ENCODE results near the gene PADI6.

Gene PADI6

GRCh38 chr1:17356387-17357026 is 15.5 kb upstream of the PADI6 start:
- DNase-seq (ENCODE audit: low read depth in 2 of 2): no peak

GRCh38 chr1:17358557-17358956 is 13.4 kb upstream of the PADI6 start:
- DNase-seq (ENCODE audit: low read depth in 2 of 2): no peak

- no peak for DNase-seq (ENCODE audit: low read depth in 2 of 2)
Observed at GRCh38 chr1:17359031-17359430, 13.0 kb upstream of the PADI6 start.

GRCh38 chr1:17359808-17360207 is 12.2 kb upstream of the PADI6 start:
- no peak for DNase-seq (ENCODE audit: low read depth in 2 of 2)

- no peak for DNase-seq (ENCODE audit: low read depth in 2 of 2)
Observed at GRCh38 chr1:17360272-17360956, 11.6 kb upstream of the PADI6 start.

- DNase-seq (ENCODE audit: low read depth in 2 of 2): no peak
Observed at GRCh38 chr1:17361687-17362086, 10.3 kb upstream of the PADI6 start.

GRCh38 chr1:17363351-17363750 is 8.6 kb upstream of the PADI6 start:
- DNase-seq (ENCODE audit: low read depth in 2 of 2): no peak

- DNase-seq (ENCODE audit: low read depth in 2 of 2): no peak
Observed at GRCh38 chr1:17363771-17364170, 8.2 kb upstream of the PADI6 start.

GRCh38 chr1:17365293-17365692 is 6.7 kb upstream of the PADI6 start:
- DNase-seq (ENCODE audit: low read depth in 2 of 2): no peak

- no peak for DNase-seq (ENCODE audit: low read depth in 2 of 2)
Observed at GRCh38 chr1:17369466-17369865, 2.5 kb upstream of the PADI6 start.

- no peak for DNase-seq (ENCODE audit: low read depth in 2 of 2)
Observed at GRCh38 chr1:17370618-17371017, 1.4 kb upstream of the PADI6 start.

GRCh38 chr1:17372955-17373354 is 959 bp downstream of the PADI6 start:
- no peak for DNase-seq (ENCODE audit: low read depth in 2 of 2)

- no peak for DNase-seq (ENCODE audit: low read depth in 2 of 2)
Observed at GRCh38 chr1:17375651-17376050, 3.7 kb downstream of the PADI6 start.

GRCh38 chr1:17377325-17377953 is 5.4 kb downstream of the PADI6 start:
- no peak for DNase-seq (ENCODE audit: low read depth in 2 of 2)

- no peak for DNase-seq (ENCODE audit: low read depth in 2 of 2)
Observed at GRCh38 chr1:17381161-17381560, 9.2 kb downstream of the PADI6 start.

- no peak for DNase-seq (ENCODE audit: low read depth in 2 of 2)
Observed at GRCh38 chr1:17392199-17392740, 20.3 kb downstream of the PADI6 start.

- DNase-seq (ENCODE audit: low read depth in 2 of 2): no peak
Observed at GRCh38 chr1:17393230-17393629, 21.2 kb downstream of the PADI6 start.

GRCh38 chr1:17397910-17398695 is 26.1 kb downstream of the PADI6 start:
- DNase-seq (ENCODE audit: low read depth in 2 of 2): no peak

GRCh38 chr1:17400725-17401341 is 28.8 kb downstream of the PADI6 start:
- no peak for DNase-seq (ENCODE audit: low read depth in 2 of 2)

GRCh38 chr1:17401841-17402240 is 29.8 kb downstream of the PADI6 start:
- no peak for DNase-seq (ENCODE audit: low read depth in 2 of 2)

GRCh38 chr1:17403081-17403480 is 31.1 kb downstream of the PADI6 start:
- DNase-seq (ENCODE audit: low read depth in 2 of 2): no peak

All from fibroblast of skin of left biceps (primary cell).